GM19043 (cell line): ENCODE measurements around the gene GSG1.

ENCODE experiments used
- ATAC-seq: cut with Tn5 transposase; IDR thresholded peaks from one replicate; pipeline ENCODE4 v1.9.1; 2021; ENCODE audit warnings: low read depth; ENCODE audit not compliant: unreplicated experiment

Gene GSG1

GRCh38 chr12:13103391-13104033 is at the start of gene GSG1:
Gene GSG1 (minus strand): TSS chr12:13103667. CDS start chr12:13103512, 155 bp downstream.
- no peak for ATAC-seq

GRCh38 chr12:13153180-13153579 is 49.7 kb upstream of the GSG1 start:
- no peak for ATAC-seq

GRCh38 chr12:13152756-13153155 is 49.3 kb upstream of the GSG1 start:
- ATAC-seq: no peak

GRCh38 chr12:13152281-13152680 is 48.8 kb upstream of the GSG1 start:
- no peak for ATAC-seq

GRCh38 chr12:13149411-13149810 is 45.9 kb upstream of the GSG1 start:
- ATAC-seq: no peak

- ATAC-seq: no peak
Measured at GRCh38 chr12:13148485-13148847, 45.0 kb upstream of the GSG1 start.

GRCh38 chr12:13147688-13148484 is 44.4 kb upstream of the GSG1 start:
- ATAC-seq: no peak

GRCh38 chr12:13146336-13146938 is 43.0 kb upstream of the GSG1 start:
- ATAC-seq: no peak

GRCh38 chr12:13144266-13144828 is 40.9 kb upstream of the GSG1 start:
- no peak for ATAC-seq

- no peak for ATAC-seq
Measured at GRCh38 chr12:13142747-13143146, 39.3 kb upstream of the GSG1 start.

- no peak for ATAC-seq
Measured at GRCh38 chr12:13141686-13142085, 38.2 kb upstream of the GSG1 start.

- no peak for ATAC-seq
Measured at GRCh38 chr12:13135371-13136178, 32.1 kb upstream of the GSG1 start.

- ATAC-seq: no peak
Measured at GRCh38 chr12:13133886-13134285, 30.4 kb upstream of the GSG1 start.

- ATAC-seq: no peak
Measured at GRCh38 chr12:13130981-13131380, 27.5 kb upstream of the GSG1 start.

- ATAC-seq: no peak
Measured at GRCh38 chr12:13128291-13128965, 25.0 kb upstream of the GSG1 start.

- no peak for ATAC-seq
Measured at GRCh38 chr12:13127444-13127843, 24.0 kb upstream of the GSG1 start.

- no peak for ATAC-seq
Measured at GRCh38 chr12:13126494-13126893, 23.0 kb upstream of the GSG1 start.

GRCh38 chr12:13125996-13126395 is 22.5 kb upstream of the GSG1 start:
- ATAC-seq: no peak

GRCh38 chr12:13124656-13125505 is 21.4 kb upstream of the GSG1 start:
- no peak for ATAC-seq
